H1 (cell line): Measurements from ENCODE around the gene STK11IP.

ENCODE experiments used
- ATF3 ChIP-seq: IDR thresholded peaks from 2 replicates; pipeline ENCODE4 v1.6.1; 2011; ENCODE audit warnings: low read depth, mild to moderate bottlenecking, low read length; ENCODE audit not compliant: insufficient read depth
- CTCF ChIP-seq, 3 experiments: IDR thresholded peaks; 1 replicate in 2 of 3; 2 replicates in 1 of 3; pipeline versions ENCODE4 v1.5.1 to v1.6.1; 2011; ENCODE audit warnings: low read length in 3 of 3, mild to moderate bottlenecking in 3 of 3, inconsistent platforms in 2 of 3, low read depth in 1 of 3, moderate library complexity in 1 of 3; ENCODE audit not compliant: insufficient read depth in 1 of 3; ENCODE audit errors: control extremely low read depth in 1 of 3
- EP300 ChIP-seq, 2 experiments: IDR thresholded peaks; 1 replicate in 1 of 2; 2 replicates in 1 of 2; pipeline ENCODE4 v1.6.1; 2011 to 2012; ENCODE audit warnings: low read depth in 2 of 2, low read length in 2 of 2, mild to moderate bottlenecking in 2 of 2, borderline replicate concordance in 1 of 2, inconsistent platforms in 1 of 2, moderate library complexity in 1 of 2
- EZH2 ChIP-seq: fragments of 200-600 bp; sonication (generic); IDR thresholded peaks from 2 replicates; pipeline ENCODE4 v1.7.1; 2012; ENCODE audit warnings: low read depth, mild to moderate bottlenecking, moderate library complexity, low read length, inconsistent platforms; ENCODE audit not compliant: severe bottlenecking
- KDM1A ChIP-seq: fragments of 200-600, 300-600 bp; sonication (generic); IDR thresholded peaks from 2 replicates; pipeline ENCODE4 v1.7.1; 2016; ENCODE audit warnings: mild to moderate bottlenecking, low read length, borderline replicate concordance
- MAFK ChIP-seq: IDR thresholded peaks from 2 replicates; pipeline ENCODE4 v1.6.1; 2012; ENCODE audit warnings: low read depth, mild to moderate bottlenecking, improper control_type of control experiment, low read length
- POLR2A ChIP-seq, 2 experiments: IDR thresholded peaks; 1 replicate in 1 of 2; 2 replicates in 1 of 2; pipeline ENCODE4 v1.6.1; 2011; ENCODE audit warnings: low read depth in 2 of 2, low read length in 2 of 2, mild to moderate bottlenecking in 2 of 2; ENCODE audit errors: control extremely low read depth in 1 of 2
- POLR2AphosphoS5 ChIP-seq: IDR thresholded peaks from 2 replicates; pipeline ENCODE4 v1.6.1; 2011; ENCODE audit warnings: low read depth, low read length
- SIN3A ChIP-seq, 2 experiments: IDR thresholded peaks in 1 of 2; conservative IDR thresholded peaks in 1 of 2; 2 replicates each; pipeline ENCODE4 v1.6.1; 2011 to 2012; ENCODE audit warnings: low read length in 2 of 2, improper control_type of control experiment in 1 of 2, low read depth in 1 of 2, mild to moderate bottlenecking in 1 of 2
- TAF1 ChIP-seq: IDR thresholded peaks from 2 replicates; pipeline ENCODE4 v1.6.1; 2011; ENCODE audit warnings: mild to moderate bottlenecking, low read depth, low read length
- TBP ChIP-seq: IDR thresholded peaks from 2 replicates; pipeline ENCODE4 v1.6.1; 2011; ENCODE audit warnings: low read depth, low read length, improper control_type of control experiment
- USF2 ChIP-seq: IDR thresholded peaks from 2 replicates; pipeline ENCODE4 v1.6.1; 2011; ENCODE audit warnings: low read length, improper control_type of control experiment

GRCh38 chr2:219551441-219552381 is 45.9 kb upstream of the STK11IP start:
- TF ChIP-seq USF2 (no peak), SIN3A (conservative IDR thresholded peaks at IDR 0.05 in 1 of 2, IDR thresholded peaks at IDR 0.05 in 1 of 2; ENCODE audit: low read depth in 1 of 2, low read length in 2 of 2) (no peak), KDM1A (no peak), ATF3 (no peak), POLR2A (IDR thresholded peaks at IDR 0.05; ENCODE audit: control extremely low read depth in 1 of 2, low read depth in 2 of 2, low read length in 2 of 2) (no peak), CTCF (IDR thresholded peaks at IDR 0.05; ENCODE audit: control extremely low read depth in 1 of 3, insufficient read depth in 1 of 3, low read depth in 1 of 3, low read length in 3 of 3) (peak in 1 of 3 experiments; percentile 18; a peak in 1 of 4 replicates), EZH2 (no peak), EP300 (IDR thresholded peaks at IDR 0.05; ENCODE audit: borderline replicate concordance in 1 of 2, low read depth in 2 of 2, low read length in 2 of 2) (no peak), POLR2AphosphoS5 (no peak; the same call in 1 of the 2 replicates), TAF1 (no peak), MAFK (no peak), TBP (no peak)
